Loucy (cell line): ENCODE measurements around the gene MGRN1.

Experiments
- EZH2phosphoT487 ChIP-seq: fragments of 200-600 bp; IDR thresholded peaks from 2 replicates; pipeline ENCODE4 v1.6.1; 2018; ENCODE audit warnings: antibody characterized with exemption, mild to moderate bottlenecking, moderate library complexity, borderline replicate concordance
- TF ChIP-seq, protein P1 (sequence below): fragments of 200-600 bp; sonication (generic); conservative IDR thresholded peaks from 2 replicates; pipeline ENCODE4 v1.5.1; 2014; ENCODE audit warnings: mild to moderate bottlenecking, antibody characterized with exemption, low read length

DNA sequence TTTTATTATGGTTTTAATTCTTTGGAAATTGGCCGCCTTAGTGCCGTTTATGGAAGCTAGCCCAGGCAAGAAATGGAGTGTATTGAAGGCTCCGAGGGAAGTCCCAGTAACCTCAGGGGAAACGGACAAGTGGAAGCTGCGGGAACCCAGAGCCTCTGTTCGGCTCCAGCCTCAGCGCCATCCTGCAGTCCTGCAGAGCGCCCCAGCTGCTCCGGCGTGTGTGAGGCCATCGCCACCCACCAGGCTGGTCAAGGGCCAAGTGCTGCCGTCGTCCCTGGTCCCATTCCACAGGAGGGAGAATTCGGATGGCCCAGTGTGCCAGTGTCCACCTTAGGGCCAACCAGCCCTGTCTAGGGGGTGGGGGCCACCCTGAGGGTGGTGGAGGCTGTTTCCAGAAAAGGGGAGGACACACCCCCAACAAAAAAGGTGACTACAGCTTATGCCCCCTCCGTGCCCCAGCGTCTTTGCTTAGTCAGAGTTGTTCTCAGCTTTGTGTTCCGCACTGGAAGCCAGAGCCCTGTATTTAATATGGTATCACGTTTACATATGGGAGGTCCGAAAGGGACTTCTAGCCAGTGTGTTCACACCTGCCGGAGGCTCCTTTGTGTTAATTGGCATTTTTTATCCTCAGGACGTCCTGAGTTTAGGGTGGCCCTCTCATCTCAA is 13.0 kb downstream of the MGRN1 start:
- TF ChIP-seq, protein P1, sequence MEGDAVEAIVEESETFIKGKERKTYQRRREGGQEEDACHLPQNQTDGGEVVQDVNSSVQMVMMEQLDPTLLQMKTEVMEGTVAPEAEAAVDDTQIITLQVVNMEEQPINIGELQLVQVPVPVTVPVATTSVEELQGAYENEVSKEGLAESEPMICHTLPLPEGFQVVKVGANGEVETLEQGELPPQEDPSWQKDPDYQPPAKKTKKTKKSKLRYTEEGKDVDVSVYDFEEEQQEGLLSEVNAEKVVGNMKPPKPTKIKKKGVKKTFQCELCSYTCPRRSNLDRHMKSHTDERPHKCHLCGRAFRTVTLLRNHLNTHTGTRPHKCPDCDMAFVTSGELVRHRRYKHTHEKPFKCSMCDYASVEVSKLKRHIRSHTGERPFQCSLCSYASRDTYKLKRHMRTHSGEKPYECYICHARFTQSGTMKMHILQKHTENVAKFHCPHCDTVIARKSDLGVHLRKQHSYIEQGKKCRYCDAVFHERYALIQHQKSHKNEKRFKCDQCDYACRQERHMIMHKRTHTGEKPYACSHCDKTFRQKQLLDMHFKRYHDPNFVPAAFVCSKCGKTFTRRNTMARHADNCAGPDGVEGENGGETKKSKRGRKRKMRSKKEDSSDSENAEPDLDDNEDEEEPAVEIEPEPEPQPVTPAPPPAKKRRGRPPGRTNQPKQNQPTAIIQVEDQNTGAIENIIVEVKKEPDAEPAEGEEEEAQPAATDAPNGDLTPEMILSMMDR, result no peak
- no peak for TF ChIP-seq EZH2phosphoT487
